Measurements from ENCODE around the gene JHY.

JHY gene

DNA sequence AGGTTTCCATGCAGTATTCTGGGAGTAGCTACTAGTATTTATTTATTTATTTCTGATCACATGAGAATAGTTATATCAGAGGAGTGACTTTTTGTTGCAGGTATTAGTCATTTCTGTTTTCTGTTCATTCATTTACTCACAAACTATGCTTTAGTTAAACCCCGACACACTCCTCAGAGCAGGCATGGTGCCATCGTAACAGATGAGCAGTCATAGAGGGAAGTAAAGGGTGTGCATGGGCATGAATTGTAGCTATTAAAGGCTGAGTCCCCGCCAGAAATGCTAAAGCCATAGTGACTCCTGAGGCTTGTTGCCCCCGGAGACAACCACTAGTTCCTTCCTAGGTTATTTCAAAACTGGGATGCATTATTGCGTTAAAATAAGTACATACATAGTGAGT lies 10.6 kb downstream of the JHY start:
- DNase-seq = no peak
- TF ChIP-seq POLR2A (IDR thresholded peaks at IDR 0.05; ENCODE audit: low read length) (no peak), GATA1 (IDR thresholded peaks at IDR 0.05; ENCODE audit: low read depth, low read length) (no peak)

DNA sequence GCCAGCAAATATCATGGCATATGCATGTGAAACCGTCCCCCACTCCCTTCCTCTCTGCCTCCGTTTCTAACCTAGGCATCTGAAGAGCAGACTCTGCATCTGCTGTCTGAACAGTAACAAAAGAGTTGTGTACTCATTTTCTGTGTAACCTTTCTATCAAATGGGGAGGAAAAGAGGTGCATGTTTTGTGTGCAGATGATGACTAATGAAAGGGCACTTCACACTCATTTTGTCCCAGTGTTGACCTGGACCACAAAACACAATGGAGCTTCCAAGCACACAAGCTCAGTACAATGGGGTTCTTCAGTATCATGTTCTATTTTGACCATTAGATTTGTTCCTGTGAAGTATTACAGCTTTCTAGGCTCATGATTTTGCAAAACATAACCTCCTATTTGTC lies 13.0 kb downstream of the JHY start:
- no peak for DNase-seq
- no peak for TF ChIP-seq POLR2A (IDR thresholded peaks at IDR 0.05; ENCODE audit: low read length)
- no peak for TF ChIP-seq GATA1 (IDR thresholded peaks at IDR 0.05; ENCODE audit: low read depth, low read length)

DNA sequence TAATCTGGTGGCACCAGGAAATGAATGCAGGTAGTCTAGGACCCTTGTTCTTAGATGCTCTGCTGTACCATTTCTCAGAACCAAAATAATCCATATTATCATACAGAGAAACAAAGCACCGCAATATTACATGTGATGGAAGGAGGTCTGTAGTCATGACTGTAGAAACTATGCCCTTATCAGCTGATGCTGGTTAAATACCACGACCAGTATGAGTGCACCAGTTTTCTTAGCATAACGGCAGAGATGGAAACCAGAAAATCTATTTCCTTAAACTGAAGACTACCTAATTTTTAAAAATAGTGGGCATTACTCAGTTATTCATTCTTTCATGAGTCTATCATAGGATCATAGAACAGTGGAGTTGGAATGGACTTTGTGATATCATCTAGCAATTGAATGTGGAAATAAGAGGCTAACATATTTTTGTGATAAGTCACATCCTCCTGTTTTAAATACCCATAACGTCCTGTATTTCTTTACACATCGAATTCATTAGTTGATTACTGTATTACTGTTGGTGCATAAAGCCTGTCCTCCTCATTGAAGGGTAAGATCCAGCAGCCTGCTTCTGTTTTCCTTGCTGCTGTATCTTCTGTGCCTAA lies 15.1 kb downstream of the JHY start:
- TF ChIP-seq POLR2A (IDR thresholded peaks at IDR 0.05; ENCODE audit: low read length) = no peak
- TF ChIP-seq GATA1 (IDR thresholded peaks at IDR 0.05; ENCODE audit: low read depth, low read length) = no peak
- no peak for DNase-seq

DNA sequence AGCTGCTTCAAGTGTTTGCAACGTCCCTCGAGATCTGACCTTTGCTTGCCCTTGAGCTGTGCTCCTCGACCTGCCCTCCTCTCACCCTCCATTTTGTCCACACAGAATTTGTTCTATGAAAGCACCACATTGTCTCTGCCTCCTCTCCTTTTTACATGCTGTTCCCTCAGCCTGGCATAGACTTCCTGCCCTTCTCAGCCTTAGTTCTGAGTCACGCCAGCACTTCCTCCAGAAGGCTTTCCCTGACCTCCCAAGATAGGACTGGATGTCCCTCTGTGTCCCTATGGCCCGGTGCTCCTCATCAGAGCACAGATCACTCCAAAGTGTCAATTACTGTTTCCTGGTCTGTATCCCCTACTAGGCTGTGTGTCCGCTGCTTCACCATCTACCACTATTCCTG lies 16.2 kb downstream of the JHY start:
- no peak for DNase-seq
- TF ChIP-seq POLR2A (IDR thresholded peaks at IDR 0.05; ENCODE audit: low read length) (no peak), GATA1 (IDR thresholded peaks at IDR 0.05; ENCODE audit: low read depth, low read length) (no peak)

DNA sequence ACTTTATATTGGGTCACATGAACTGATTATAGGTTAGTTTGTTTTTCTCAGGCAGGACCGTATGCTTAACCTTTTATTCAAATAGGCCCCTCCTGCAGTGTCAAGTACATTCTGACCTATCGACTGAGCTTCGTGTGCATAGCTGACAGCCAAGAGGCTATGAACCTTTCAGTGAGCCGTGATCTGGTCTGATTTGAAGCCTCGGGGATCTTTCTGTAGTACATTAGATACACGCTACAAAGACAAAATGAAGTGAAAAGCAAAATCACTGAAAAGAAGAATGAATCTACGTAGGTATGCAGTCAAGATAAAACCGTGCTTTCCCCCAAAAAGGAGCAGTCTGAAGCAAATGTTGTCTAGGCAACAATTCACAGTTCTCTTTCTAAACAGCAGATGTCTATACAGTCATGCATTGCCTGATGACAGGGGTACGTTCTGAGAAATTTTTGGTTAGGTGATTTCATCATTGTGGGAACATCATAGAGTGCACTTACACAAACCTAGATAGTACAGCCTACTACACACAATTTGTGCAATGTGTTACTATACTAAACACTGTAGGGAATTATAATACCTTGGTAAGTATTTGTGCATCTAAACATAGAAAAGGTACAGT lies 18.1 kb downstream of the JHY start:
- TF ChIP-seq GATA1 (IDR thresholded peaks at IDR 0.05; ENCODE audit: low read depth, low read length) = no peak
- TF ChIP-seq POLR2A (IDR thresholded peaks at IDR 0.05; ENCODE audit: low read length) = no peak
- DNase-seq = no peak

DNA sequence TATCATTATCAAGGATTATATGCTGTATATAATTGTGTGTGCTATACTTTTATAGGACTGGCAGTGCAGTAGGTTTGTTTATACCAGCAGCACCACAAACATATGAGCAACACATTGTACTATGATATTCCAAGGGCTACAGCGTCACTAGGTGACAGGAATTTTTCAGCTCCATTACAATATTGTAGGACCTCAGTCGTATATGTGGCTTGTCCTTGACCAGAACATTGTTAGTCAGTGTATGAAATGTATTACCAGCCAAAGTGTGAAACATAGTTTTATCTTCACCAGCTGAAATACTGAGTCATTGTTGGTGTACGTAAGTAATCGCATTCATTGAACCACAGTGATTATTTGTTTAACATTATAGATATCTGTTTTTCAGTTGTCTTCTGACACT lies 20.4 kb downstream of the JHY start:
- no peak for DNase-seq
- TF ChIP-seq GATA1 (IDR thresholded peaks at IDR 0.05; ENCODE audit: low read depth, low read length) = no peak
- no peak for TF ChIP-seq POLR2A (IDR thresholded peaks at IDR 0.05; ENCODE audit: low read length)

DNA sequence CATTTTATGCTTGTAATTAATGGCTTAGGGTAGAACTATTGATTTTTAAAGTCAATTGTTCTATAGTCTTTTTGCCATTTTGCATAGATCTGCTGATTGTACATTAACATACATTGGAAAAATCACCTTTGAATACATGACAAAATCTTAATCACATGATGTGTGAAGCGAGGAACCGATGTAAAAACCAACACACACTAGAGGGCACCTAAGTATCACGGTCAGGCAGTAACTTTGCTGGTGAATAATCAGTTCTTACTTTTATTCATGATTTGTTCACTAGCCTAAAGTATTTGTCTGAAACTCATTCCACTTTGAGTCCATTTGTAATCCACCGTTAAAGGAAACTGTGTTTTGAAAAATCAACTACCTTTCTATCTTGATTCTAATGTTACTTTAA lies 28.2 kb downstream of the JHY start:
- TF ChIP-seq GATA1 (IDR thresholded peaks at IDR 0.05; ENCODE audit: low read depth, low read length) (no peak), POLR2A (IDR thresholded peaks at IDR 0.05; ENCODE audit: low read length) (no peak)
- DNase-seq = peak; percentile 2 to 3

DNA sequence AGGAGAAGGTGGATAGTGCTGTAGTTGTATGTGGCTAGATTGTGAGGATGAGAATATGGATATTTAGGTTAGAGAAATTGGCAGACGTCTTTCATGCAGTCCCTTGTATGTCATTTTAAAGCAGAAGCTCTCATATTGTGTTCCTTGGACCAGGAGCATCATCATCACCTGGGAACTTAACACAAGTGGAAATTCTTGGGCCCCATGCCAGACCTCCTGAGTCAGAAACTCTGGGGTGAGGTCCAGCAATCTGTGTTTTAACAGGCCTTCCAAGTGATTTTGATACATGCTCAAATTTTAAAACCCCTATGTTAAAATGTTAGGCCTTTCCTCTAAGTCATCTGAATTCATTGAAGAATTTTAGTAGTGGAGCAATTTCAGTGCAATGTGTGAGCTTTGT lies 34.8 kb downstream of the JHY start:
- DNase-seq = no peak

DNA sequence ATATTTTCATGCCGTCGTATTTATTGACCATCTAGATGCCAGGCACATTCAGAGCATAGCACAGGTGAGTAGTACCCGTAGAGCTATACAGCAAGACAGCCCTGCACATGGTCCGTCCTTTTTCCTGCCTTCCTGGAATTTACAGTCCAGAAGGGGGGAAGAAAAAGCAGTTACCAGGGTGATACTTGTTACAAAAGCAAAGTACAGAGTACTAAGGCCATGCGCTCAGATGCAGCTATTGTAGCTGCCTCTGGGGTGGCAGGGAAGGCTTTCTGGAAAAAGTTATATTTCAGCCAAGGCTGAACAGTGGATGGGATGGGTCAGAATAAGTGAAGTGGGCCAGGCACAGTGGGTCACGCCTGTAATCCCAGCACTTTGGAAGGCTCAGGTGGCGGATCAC lies 36.2 kb downstream of the JHY start:
- TF ChIP-seq GATA1 (IDR thresholded peaks at IDR 0.05; ENCODE audit: low read depth, low read length) = no peak
- no peak for DNase-seq

More for the DNA sequence above, 34.8 kb downstream of the JHY start:
- no peak for TF ChIP-seq POLR2A (IDR thresholded peaks at IDR 0.05; ENCODE audit: low read length)
- no peak for TF ChIP-seq GATA1 (IDR thresholded peaks at IDR 0.05; ENCODE audit: low read depth, low read length)

DNA sequence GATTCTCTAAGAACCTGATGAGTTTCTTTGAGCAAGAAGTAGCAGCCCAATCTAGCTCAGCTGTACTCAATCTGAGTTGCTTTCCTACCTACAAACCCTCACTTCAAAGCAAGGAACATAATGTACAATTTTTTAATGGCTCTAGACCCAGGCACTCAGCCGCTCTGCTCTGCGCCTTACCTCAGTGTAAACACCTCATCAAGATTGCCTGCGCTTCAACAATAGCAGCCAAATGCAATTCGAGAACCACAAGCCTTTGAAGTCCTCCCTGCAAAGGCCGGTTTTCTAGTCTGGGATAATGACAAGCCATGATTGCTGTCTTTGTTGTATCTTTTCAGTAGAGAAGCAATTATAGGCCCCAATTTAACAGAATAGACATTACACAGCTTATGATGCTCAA lies 38.0 kb downstream of the JHY start:
- TF ChIP-seq POLR2A (IDR thresholded peaks at IDR 0.05; ENCODE audit: low read length) (no peak), GATA1 (IDR thresholded peaks at IDR 0.05; ENCODE audit: low read depth, low read length) (no peak)
- no peak for DNase-seq

DNA sequence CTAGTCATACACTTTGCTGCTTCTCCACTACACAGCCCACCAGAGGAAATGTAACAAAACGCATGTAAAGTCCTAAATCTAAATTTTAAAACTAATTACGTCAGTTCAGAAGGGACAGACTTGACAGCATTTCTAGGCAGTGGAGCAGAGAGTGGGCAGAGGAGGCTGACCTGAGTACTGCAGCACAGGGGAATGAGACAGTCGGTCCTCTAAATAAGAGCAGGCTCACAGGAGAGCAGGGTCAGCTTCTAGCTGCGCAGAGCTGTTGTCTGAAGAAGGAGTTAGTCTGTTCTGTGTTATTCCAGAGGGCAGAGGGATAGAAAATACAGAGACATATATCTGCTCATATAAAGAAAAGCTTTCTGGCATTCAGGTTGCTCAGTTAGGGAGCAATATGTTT lies 40.3 kb downstream of the JHY start:
- TF ChIP-seq POLR2A (IDR thresholded peaks at IDR 0.05; ENCODE audit: low read length) = no peak
- DNase-seq = no peak

DNA sequence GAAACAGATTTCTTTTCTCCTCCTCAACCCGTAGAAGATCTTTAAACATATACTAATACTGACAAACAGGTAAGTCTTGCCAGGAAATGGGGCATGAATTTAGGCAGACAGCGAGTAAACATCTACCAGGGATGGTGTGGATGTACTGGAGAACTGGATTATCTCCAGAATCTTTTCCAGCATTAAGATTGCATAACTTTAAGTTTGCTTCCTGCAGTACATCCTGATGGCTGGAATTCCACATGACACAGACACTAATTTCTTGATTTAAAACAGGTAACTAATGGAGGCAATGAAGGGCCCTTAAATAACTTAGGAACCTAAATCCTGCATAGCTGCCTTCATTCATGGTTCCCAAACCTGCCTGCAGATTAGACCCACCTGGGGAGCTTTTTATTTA lies 40.7 kb downstream of the JHY start:
- no peak for DNase-seq
- TF ChIP-seq POLR2A (IDR thresholded peaks at IDR 0.05; ENCODE audit: low read length) = no peak

DNA sequence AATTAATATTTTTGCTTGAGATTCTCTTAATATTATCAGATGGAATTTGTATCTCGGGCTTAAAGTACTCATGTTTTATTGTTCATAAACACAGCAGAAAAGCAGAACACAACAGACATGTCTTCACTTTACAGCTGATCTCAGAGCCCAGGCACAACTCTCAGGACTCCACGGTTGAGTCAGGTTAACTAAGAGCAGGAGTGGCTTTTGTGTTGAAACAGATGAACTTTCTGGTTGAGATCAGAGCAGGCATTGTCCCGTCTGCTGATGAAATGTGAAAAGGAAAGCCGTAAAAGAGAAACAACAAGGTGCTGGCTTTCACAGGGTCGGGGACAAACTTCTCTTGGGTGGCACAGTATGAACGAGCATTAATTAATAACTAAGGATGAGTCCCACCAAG lies 49.0 kb downstream of the JHY start:
- no peak for TF ChIP-seq GATA1 (IDR thresholded peaks at IDR 0.05; ENCODE audit: low read depth, low read length)
- TF ChIP-seq POLR2A (IDR thresholded peaks at IDR 0.05; ENCODE audit: low read length) = no peak
- DNase-seq = no peak

DNA sequence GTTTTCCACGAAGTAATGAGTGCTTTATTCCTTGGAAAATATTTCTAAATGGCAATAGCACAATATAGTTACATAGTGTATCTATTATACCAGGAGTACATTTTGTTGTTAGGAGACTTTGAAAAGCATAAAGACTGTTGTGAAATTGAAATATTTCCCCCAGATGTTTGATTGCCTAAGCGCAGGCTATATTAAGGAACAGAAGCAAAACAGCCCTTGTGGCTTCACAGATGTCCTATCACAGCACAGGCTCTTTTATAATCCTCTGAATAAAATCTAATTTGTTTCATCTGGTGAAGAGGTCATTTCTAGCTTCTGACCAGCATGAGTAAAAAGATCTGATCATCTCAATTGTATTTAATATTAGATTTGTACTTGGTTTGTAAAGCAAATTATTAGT lies 50.9 kb downstream of the JHY start:
- TF ChIP-seq POLR2A (IDR thresholded peaks at IDR 0.05; ENCODE audit: low read length) (no peak), GATA1 (IDR thresholded peaks at IDR 0.05; ENCODE audit: low read depth, low read length) (no peak)
- no peak for DNase-seq

DNA sequence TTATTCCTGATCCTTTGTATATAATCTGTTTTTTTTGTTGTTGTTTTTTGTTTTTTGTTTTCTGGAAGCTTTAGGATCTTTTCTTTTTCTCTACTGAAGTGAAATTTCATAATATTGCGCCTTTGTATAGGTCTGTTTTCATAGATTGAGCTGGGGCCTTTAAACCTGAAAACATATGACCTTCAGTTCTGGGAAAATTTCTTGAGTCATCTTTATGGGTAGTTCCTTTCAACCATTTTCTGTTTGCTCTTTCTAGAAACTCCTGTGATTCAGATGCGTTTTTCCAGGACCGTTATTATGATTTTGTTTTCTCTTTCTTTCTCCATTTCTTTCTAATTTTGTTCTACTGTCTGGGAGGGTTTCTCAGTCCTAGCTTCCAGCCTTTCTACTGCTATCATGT lies 55.4 kb downstream of the JHY start:
- no peak for TF ChIP-seq POLR2A (IDR thresholded peaks at IDR 0.05; ENCODE audit: low read length)
- TF ChIP-seq GATA1 (IDR thresholded peaks at IDR 0.05; ENCODE audit: low read depth, low read length) = no peak
- DNase-seq = no peak

DNA sequence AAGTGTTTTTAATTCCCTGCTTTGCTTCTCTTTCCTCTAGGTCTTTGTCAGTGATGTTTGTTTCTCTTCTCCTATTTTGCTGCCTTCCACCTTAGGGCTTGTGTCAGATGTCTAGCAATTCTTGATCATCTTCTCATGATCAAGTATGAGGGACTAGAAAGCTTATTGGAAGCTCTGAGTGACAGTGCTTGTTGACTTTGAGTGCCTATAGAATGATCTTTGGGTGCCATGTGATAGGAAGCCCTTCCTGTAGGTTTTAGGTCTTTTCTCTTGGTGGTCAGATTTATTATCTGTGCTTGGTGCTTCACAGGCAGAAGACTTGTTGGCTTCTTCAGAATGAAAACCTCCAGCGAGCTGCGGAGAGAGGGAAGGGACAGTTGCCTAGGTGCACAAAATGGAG lies 56.0 kb downstream of the JHY start:
- TF ChIP-seq POLR2A (IDR thresholded peaks at IDR 0.05; ENCODE audit: low read length) = no peak
- no peak for TF ChIP-seq GATA1 (IDR thresholded peaks at IDR 0.05; ENCODE audit: low read depth, low read length)
- DNase-seq = no peak

All from erythroblast (primary cell).